Smooth muscle cell (in vitro differentiated cells): ENCODE data around the gene ANK2. TPM values are rescaled to one million over a fixed set of nuclear protein-coding genes. Genes with fewer than 3 reads are reported as not detected.
A peak's percentile ranks its signal among the peaks of the same experiment; 100 is the strongest.

Experiments used
- DNase-seq: peaks from one replicate; lab custom pipeline; 2025; ENCODE audit not compliant: unreplicated experiment; lab: John Stamatoyannopoulos, UW
- H2AFZ ChIP-seq: fragments of 200-600 bp; sonication (generic); 2 replicates; pipeline ENCODE4 v1.6.0; 2016; ENCODE audit warnings: antibody characterized with exemption, low read depth, mild to moderate bottlenecking
- H3F3A ChIP-seq: fragments of 200-600 bp; sonication (generic); 2 replicates; pipeline ENCODE4 v1.6.0; 2017; ENCODE audit warnings: antibody characterized with exemption, low read depth
- H3K27ac ChIP-seq: fragments of 200-600 bp; sonication (generic); 2 replicates; pipeline ENCODE4 v1.5.1; 2016; ENCODE audit warnings: low read depth, mild to moderate bottlenecking
- H3K27me3 ChIP-seq: fragments of 200-600 bp; sonication (generic); 2 replicates; pipeline ENCODE4 v1.6.1; 2016; ENCODE audit warnings: low read depth, mild to moderate bottlenecking
- H3K36me3 ChIP-seq: fragments of 200-600 bp; sonication (generic); 2 replicates; pipeline ENCODE4 v1.5.1; 2016; ENCODE audit warnings: low read depth
- H3K4me1 ChIP-seq: fragments of 200-600 bp; sonication (generic); 2 replicates; pipeline ENCODE4 v1.5.1; 2016; ENCODE audit warnings: low read depth
- H3K4me2 ChIP-seq: fragments of 200-600 bp; sonication (generic); 2 replicates; pipeline ENCODE4 v1.6.0; 2016; ENCODE audit warnings: mild to moderate bottlenecking
- H3K4me3 ChIP-seq: fragments of 200-600 bp; sonication (generic); 2 replicates; pipeline ENCODE4 v1.5.1; 2016; ENCODE audit warnings: mild to moderate bottlenecking
- H3K79me2 ChIP-seq: fragments of 200-600 bp; sonication (generic); 2 replicates; pipeline ENCODE4 v1.6.0; 2016; ENCODE audit warnings: low read depth, mild to moderate bottlenecking
- H3K9ac ChIP-seq: fragments of 200-600 bp; sonication (generic); 2 replicates; pipeline ENCODE4 v1.6.0; 2016; ENCODE audit warnings: low read depth
- H3K9me3 ChIP-seq: fragments of 200-600 bp; sonication (generic); replicated peaks from 2 replicates; pipeline ENCODE4 v1.5.1; 2016; ENCODE audit warnings: low read depth
- H4K20me1 ChIP-seq: fragments of 200-600 bp; sonication (generic); 2 replicates; pipeline ENCODE4 v1.6.0; 2016; ENCODE audit warnings: low read depth
- CTCF ChIP-seq: fragments of 200-600 bp; sonication (generic); IDR thresholded peaks from 2 replicates; pipeline ENCODE4 v1.5.1; 2017; ENCODE audit warnings: borderline replicate concordance, mild to moderate bottlenecking, antibody characterized with exemption; ENCODE audit not compliant: insufficient read depth, poor library complexity, severe bottlenecking
- WGBS: methylation state at CpG from one replicate; pipeline ENCODE4 v1.1.7; 2016; ENCODE audit warnings: low lambda C conversion rate; 5-methylcytosine and 5-hydroxymethylcytosine counted together
- polyA plus RNA-seq: library from polyadenylated mRNA; unstranded; fragments of >200 nt; fragmentation: Nextera tagmentation; extraction: Ambion mirVana; gene quantifications from 2 replicates; pipeline ENCODE4 v1.2.1, GENCODE V29; 2016
- total RNA-seq: library from RNA; depleted of rRNA; stranded (reverse); fragments of >200 nt; gene quantifications from 2 replicates; pipeline ENCODE4 v1.2.3, GENCODE V29; 2014

ANK2 gene
- total and polyA plus RNA-seq, 2 experiments from 2014 or later: 2.2 to 8.1 TPM

GRCh38 chr4:113094802-113095201, 45.3 kb downstream of the ANK2 start:
- Histone ChIP-seq H4K20me1 (no peaks in the 10 kb centered on the region), H3K4me1 (no peaks in the 10 kb centered on the region), H3K9ac (no peak overlapping the region), H3K27me3 (no peaks in the 10 kb centered on the region), H3K9me3 (no peaks in the 10 kb centered on the region), H3F3A (no peaks in the 10 kb centered on the region), H3K79me2 (no peaks in the 10 kb centered on the region), H2AFZ (no peak overlapping the region), H3K36me3 (no peaks in the 10 kb centered on the region), H3K4me3 (no peak overlapping the region), H3K4me2 (no peak overlapping the region), H3K27ac (no peak overlapping the region)
- peak; percentile 40 for TF ChIP-seq CTCF
- no peak for DNase-seq

GRCh38 chr4:113101669-113102068, 52.2 kb downstream of the ANK2 start:
- H3K27me3 ChIP-seq: no peaks in the 10 kb centered on the region
- 100% methylated on average over 1 of the region's 1 CpG for WGBS
- H3K4me2 ChIP-seq: no peak overlapping the region

GRCh38 chr4:113103556-113103955, 54.1 kb downstream of the ANK2 start:
- no peak for DNase-seq
- Histone ChIP-seq H3K4me1 (no peaks in the 10 kb centered on the region), H3K9ac (no peak overlapping the region), H3K4me3 (no peak overlapping the region), H2AFZ (no peak overlapping the region), H3K9me3 (no peaks in the 10 kb centered on the region), H3K4me2 (no peak overlapping the region), H3K27ac (no peak overlapping the region), H3F3A (no peaks in the 10 kb centered on the region), H3K36me3 (no peaks in the 10 kb centered on the region), H4K20me1 (no peaks in the 10 kb centered on the region), H3K27me3 (no peaks in the 10 kb centered on the region), H3K79me2 (no peaks in the 10 kb centered on the region)
- TF ChIP-seq CTCF: no peak
- 97% methylated on average over 1 of the region's 1 CpG for WGBS

More at GRCh38 chr4:113101669-113102068, 52.2 kb downstream of the ANK2 start:
- Histone ChIP-seq H3K27ac (no peak overlapping the region), H3K4me3 (no peak overlapping the region), H3K4me1 (no peaks in the 10 kb centered on the region), H3K9ac (no peak overlapping the region), H3F3A (no peaks in the 10 kb centered on the region), H3K9me3 (no peaks in the 10 kb centered on the region), H2AFZ (no peak overlapping the region), H4K20me1 (no peaks in the 10 kb centered on the region), H3K79me2 (no peaks in the 10 kb centered on the region), H3K36me3 (no peaks in the 10 kb centered on the region)
- TF ChIP-seq CTCF: no peak
- no peak for DNase-seq

GRCh38 chr4:113106108-113106507, 56.7 kb downstream of the ANK2 start:
- H3K9ac ChIP-seq: no peak overlapping the region
- H3K4me2 ChIP-seq: no peak overlapping the region
- H3K27ac ChIP-seq: no peak overlapping the region
- no peak for DNase-seq
- no peaks in the 10 kb centered on the region for H3F3A ChIP-seq
- H3K4me3 ChIP-seq: no peak overlapping the region
- no peaks in the 10 kb centered on the region for H3K36me3 ChIP-seq
- H3K27me3 ChIP-seq: peaks cover 3% of the 10 kb centered on the region
- no peaks in the 10 kb centered on the region for H3K79me2 ChIP-seq
- no peaks in the 10 kb centered on the region for H3K9me3 ChIP-seq
- H4K20me1 ChIP-seq: no peaks in the 10 kb centered on the region
- H2AFZ ChIP-seq: no peak overlapping the region
- no peaks in the 10 kb centered on the region for H3K4me1 ChIP-seq
- TF ChIP-seq CTCF: peak; percentile 50
